ENCODE results near the gene ZNF423. TPM values are rescaled to one million over a fixed set of nuclear protein-coding genes. Genes with fewer than 3 reads are reported as not detected.
A peak's percentile ranks its signal among the peaks of the same experiment; 100 is the strongest.

ZNF423 gene
- total RNA-seq, 1 donor from 2014 or later: 49.8 TPM

DNA sequence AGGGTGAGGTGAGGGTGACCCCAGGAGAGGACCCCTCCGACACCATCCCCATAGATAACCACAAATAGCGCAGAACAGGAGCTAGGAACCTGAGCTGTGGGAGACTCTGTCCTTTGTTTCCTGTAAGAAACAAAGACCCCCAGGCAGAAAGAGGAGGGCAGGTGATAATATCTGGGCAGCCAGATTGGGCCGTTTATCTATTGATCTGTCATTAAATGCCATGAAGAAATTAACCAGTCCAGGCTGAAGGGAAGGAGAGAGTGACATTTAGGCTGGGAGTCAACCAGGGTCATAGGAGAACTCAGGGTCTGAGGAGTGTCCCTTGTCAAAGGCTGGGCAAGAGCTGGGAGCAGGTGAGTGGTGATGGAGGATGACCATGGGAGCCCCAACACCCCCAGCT, 324.5 kb downstream of the ZNF423 start:
- Mint-ChIP-seq H3K9me3 (ENCODE audit: low read depth) (no peaks in the 10 kb centered on the region), H3K27me3 (no peaks in the 10 kb centered on the region), H3K4me3 (ENCODE audit: low read depth) (no peak overlapping the region), H3K4me1 (ENCODE audit: low read depth) (peaks cover 29% of the 10 kb centered on the region), H3K36me3 (ENCODE audit: insufficient read depth) (no peaks in the 10 kb centered on the region), H3K27ac (no peak overlapping the region)
- DNase-seq (ENCODE audit: low spot score, unreplicated experiment): no peak
- TF ChIP-seq, protein P1, sequence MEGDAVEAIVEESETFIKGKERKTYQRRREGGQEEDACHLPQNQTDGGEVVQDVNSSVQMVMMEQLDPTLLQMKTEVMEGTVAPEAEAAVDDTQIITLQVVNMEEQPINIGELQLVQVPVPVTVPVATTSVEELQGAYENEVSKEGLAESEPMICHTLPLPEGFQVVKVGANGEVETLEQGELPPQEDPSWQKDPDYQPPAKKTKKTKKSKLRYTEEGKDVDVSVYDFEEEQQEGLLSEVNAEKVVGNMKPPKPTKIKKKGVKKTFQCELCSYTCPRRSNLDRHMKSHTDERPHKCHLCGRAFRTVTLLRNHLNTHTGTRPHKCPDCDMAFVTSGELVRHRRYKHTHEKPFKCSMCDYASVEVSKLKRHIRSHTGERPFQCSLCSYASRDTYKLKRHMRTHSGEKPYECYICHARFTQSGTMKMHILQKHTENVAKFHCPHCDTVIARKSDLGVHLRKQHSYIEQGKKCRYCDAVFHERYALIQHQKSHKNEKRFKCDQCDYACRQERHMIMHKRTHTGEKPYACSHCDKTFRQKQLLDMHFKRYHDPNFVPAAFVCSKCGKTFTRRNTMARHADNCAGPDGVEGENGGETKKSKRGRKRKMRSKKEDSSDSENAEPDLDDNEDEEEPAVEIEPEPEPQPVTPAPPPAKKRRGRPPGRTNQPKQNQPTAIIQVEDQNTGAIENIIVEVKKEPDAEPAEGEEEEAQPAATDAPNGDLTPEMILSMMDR (IDR thresholded peaks at IDR 0.05; ENCODE audit: unreplicated experiment): no peak

DNA sequence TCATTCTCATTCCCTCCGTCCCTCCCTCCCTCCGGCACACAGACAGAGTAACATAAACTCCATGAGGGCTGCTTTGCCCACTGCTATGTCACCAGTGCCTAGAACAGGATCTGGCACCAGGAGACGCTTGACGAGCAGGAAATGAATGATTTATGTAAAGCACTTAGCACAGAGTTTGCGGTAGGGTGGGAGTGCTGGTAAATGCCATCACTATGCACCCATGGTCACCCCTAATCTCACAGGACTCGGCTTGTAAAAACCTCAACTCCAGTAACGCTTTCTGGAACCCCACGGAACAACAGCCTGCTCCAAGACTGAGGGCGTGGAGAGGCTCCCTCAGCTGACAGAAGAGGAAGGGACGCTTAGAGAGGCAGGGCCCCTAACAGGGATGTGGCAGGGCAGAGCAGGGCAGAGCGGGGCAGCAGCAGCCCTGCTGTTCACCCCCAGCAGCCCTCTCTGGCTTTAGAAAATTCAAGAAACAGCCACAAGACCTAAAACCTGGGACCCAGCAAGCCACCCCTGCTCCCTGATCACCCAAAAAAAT, 325.4 kb downstream of the ZNF423 start:
- H3K27me3 Mint-ChIP-seq: no peaks in the 10 kb centered on the region
- DNase-seq (ENCODE audit: low spot score, unreplicated experiment): no peak
- TF ChIP-seq, protein P1 (IDR thresholded peaks at IDR 0.05; ENCODE audit: unreplicated experiment): no peak
- H3K27ac Mint-ChIP-seq: peak overlapping the region; percentile 45
- peaks cover 21% of the 10 kb centered on the region for H3K4me1 Mint-ChIP-seq (ENCODE audit: low read depth)
- H3K4me3 Mint-ChIP-seq (ENCODE audit: low read depth): no peak overlapping the region
- no peaks in the 10 kb centered on the region for H3K9me3 Mint-ChIP-seq (ENCODE audit: low read depth)
- no peaks in the 10 kb centered on the region for H3K36me3 Mint-ChIP-seq (ENCODE audit: insufficient read depth)

DNA sequence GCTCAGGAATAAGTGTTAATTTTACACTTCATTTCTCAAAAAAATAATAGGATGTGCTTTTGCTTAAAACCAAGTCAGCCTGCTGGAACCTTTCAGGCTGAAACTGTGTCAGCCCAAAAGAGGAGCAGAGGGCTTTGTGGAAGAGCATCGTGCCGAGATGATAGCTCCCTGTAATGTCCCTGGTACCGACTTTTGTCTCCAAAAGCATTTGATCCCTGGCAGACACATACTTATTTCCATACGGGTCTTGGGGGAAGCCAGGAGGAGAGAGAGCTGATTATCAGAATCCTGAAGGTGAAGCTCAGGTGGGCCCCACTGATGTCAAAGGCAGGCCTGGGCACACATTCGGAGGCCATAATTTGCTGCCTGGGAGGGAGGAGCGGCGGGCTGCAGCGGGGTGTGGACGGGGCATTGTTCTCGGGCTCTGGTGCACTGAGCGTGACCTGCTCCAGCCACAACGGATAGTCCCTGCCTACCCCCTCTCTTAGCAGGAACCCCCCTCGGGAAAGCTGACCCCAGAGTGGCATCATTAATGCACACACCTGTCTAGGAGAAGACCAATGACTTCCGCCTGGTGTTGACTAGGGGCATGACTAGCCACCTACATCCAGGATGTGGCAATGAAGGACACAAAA, 326.4 kb downstream of the ZNF423 start:
- Mint-ChIP-seq H3K9me3 (ENCODE audit: low read depth) (no peaks in the 10 kb centered on the region), H3K4me3 (ENCODE audit: low read depth) (no peak overlapping the region), H3K4me1 (ENCODE audit: low read depth) (peaks cover 21% of the 10 kb centered on the region), H3K27me3 (no peaks in the 10 kb centered on the region), H3K36me3 (ENCODE audit: insufficient read depth) (no peaks in the 10 kb centered on the region), H3K27ac (peak overlapping the region; percentile 68)
- TF ChIP-seq, protein P1 (IDR thresholded peaks at IDR 0.05; ENCODE audit: unreplicated experiment): no peak
- DNase-seq (ENCODE audit: low spot score, unreplicated experiment): no peak

DNA sequence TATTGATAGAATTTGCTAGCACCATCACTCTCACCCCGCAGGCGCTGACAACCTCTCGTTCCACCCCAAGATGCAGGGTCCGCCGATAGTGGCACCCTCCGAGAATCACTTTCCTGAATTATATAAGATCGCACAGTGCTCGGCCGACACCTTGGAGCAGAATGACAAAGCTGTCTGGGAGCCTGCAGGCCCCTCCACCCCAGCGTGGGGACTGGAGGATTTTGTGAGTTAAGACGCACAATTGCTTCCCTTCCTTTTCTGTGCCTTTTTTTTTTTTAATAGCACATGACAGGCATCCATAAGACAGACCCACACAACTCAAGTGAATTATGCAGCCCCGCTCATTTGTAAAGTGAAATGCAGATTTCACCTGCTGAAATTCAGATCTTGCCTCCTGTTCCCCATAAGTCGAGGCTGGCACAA, 327.0 kb downstream of the ZNF423 start:
- no peak for DNase-seq (ENCODE audit: low spot score, unreplicated experiment)
- Mint-ChIP-seq H3K4me1 (ENCODE audit: low read depth) (peaks cover 21% of the 10 kb centered on the region), H3K4me3 (ENCODE audit: low read depth) (no peak overlapping the region), H3K9me3 (ENCODE audit: low read depth) (no peaks in the 10 kb centered on the region), H3K27me3 (no peaks in the 10 kb centered on the region), H3K36me3 (ENCODE audit: insufficient read depth) (no peaks in the 10 kb centered on the region), H3K27ac (no peak overlapping the region)
- TF ChIP-seq, protein P1 (IDR thresholded peaks at IDR 0.05; ENCODE audit: unreplicated experiment): no peak

DNA sequence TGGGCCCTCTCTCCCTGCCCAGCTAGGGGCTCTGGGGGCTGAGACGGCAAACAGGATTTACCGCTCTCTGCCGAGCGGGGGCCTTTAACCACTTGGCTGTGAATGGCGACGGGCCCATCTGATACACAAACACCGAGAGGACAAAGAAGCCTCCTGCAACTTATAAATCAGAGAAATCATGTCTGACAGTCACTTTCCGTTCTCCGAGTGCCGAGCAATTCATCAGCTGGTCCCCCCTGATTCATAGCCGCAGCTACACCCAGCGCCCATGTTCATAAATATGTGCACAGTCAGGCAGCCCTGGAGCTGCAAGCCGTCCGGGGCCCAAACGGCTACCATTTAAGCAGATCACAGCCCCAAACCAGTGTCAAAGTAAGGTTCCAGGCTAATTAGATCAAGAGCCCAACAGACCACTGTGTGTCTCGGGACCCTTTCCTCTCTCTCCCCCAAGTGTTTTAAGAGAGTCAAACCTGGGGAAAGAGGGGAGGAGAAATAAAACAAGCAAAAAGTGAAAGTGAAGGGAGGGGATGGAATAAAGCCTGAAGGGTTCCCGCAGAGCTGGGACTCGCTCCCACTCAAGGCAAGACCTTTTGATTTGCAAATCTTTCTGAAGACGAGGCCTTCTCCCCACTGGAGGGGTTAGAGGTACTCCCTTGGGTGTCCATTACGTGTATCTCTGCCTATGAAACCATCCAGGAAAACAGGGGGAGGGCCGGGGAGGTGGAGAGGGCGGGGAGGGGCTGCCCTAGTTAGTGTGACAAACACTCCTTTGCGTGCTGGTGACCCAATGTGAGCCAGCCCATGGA, 327.6 kb downstream of the ZNF423 start:
- Mint-ChIP-seq H3K4me1 (ENCODE audit: low read depth) (peaks cover 21% of the 10 kb centered on the region), H3K27ac (peak overlapping the region; percentile 71), H3K9me3 (ENCODE audit: low read depth) (no peaks in the 10 kb centered on the region), H3K36me3 (ENCODE audit: insufficient read depth) (no peaks in the 10 kb centered on the region), H3K27me3 (no peaks in the 10 kb centered on the region), H3K4me3 (ENCODE audit: low read depth) (no peak overlapping the region)
- TF ChIP-seq, protein P1 (IDR thresholded peaks at IDR 0.05; ENCODE audit: unreplicated experiment): no peak
- no peak for DNase-seq (ENCODE audit: low spot score, unreplicated experiment)
